Right atrium auricular region (tissue), 2 donors: ENCODE results near the gene ALAS1. TPM values are rescaled to one million over a fixed set of nuclear protein-coding genes. Genes with fewer than 3 reads are reported as not detected.

Source experiments
- DNase-seq: peaks from one replicate; pipeline ENCODE4 v3.0.0-alpha.2; 2019; ENCODE audit warnings: low spot score
- H3K27ac ChIP-seq, 2 donors: fragments of 200-600 bp; sonication (generic); 1 replicate in 1 of 2; 2 replicates in 1 of 2; pipeline ENCODE4 v1.5.1; 2016 to 2019
- H3K27me3 ChIP-seq, 2 donors: fragments of 200-600 bp; sonication (generic); one replicate each; pipeline versions ENCODE4 v1.5.1 to v1.6.0; 2017 to 2019
- H3K36me3 ChIP-seq: fragments of 200-600 bp; sonication (generic); one replicate; pipeline ENCODE4 v1.5.1; 2016
- H3K4me1 ChIP-seq, 2 donors: fragments of 200-600 bp; sonication (generic); one replicate each; pipeline versions ENCODE4 v1.5.1 to v1.6.0; 2017 to 2019
- H3K4me3 ChIP-seq, 2 donors: fragments of 200-600 bp; sonication (generic); 1 replicate in 1 of 2; 2 replicates in 1 of 2; pipeline ENCODE4 v1.5.1; 2017 to 2019; ENCODE audit warnings: mild to moderate bottlenecking in 1 of 2, moderate library complexity in 1 of 2
- H3K9me3 ChIP-seq, 2 donors: fragments of 200-600 bp; sonication (generic); one replicate each; pipeline ENCODE4 v1.5.1; 2019
- CTCF ChIP-seq, 2 donors: fragments of 200-600 bp; sonication (generic); IDR thresholded peaks; one replicate each; pipeline ENCODE4 v1.5.1; 2019; ENCODE audit warnings: antibody characterized with exemption in 2 of 2
- total RNA-seq, 2 donors: library from RNA; depleted of rRNA; stranded (reverse); fragments of >200 nt; gene quantifications; one replicate each; pipeline ENCODE4 v1.1.0, GENCODE V29; 2016

The ALAS1 gene
- total RNA-seq, 2 donors from 2014 or later: 69.7 to 103 TPM

DNA sequence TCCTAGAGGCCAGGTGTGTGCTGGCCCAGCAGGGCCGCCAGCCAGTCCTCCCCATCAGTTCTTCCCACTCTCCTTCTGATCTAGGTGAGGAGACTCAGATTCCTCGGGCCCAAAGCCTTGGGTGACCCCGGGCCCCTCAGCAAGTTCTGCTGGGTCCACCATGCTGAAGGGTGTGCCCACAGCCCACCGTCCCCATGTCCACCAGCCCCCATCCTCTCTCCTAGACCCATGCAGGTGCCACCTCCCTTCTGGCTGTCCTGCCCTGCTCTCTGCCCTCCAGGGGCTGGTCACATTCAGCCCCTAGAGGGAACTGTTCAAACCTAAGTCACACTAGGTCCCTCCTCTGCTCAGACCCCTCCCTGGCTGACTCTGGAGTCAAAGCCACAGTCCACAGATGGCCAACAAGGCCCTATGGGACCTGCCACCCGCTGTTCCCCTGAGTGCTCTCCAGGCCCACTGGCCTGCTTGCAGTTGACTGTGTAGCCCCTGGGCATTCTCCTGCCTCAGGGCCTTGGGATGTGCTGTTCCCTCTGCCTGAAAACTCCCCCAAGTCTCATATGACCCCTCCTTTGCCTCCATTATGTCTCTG, 28.4 kb downstream of the ALAS1 start:
- Histone ChIP-seq H3K27me3 (no peaks in the 10 kb centered on the region), H3K4me3 (no peak overlapping the region), H3K9me3 (no peaks in the 10 kb centered on the region), H3K4me1 (peaks cover 0 to 9% of the 10 kb centered on the region in 2 donors), H3K27ac (no peak overlapping the region), H3K36me3 (peaks cover 36% of the 10 kb centered on the region)
- DNase-seq: no peak
- TF ChIP-seq CTCF (IDR thresholded peaks at IDR 0.05): no peak

- Histone ChIP-seq H3K4me3 (no peak overlapping the region), H3K27ac (no peak overlapping the region), H3K27me3 (no peaks in the 10 kb centered on the region), H3K36me3 (peaks cover 44% of the 10 kb centered on the region), H3K9me3 (no peaks in the 10 kb centered on the region), H3K4me1 (peaks cover 0 to 8% of the 10 kb centered on the region in 2 donors)
- TF ChIP-seq CTCF (IDR thresholded peaks at IDR 0.05): no peak
- no peak for DNase-seq
Measured at GRCh38 chr3:52227117-52227516, 29.2 kb downstream of the ALAS1 start.

DNA sequence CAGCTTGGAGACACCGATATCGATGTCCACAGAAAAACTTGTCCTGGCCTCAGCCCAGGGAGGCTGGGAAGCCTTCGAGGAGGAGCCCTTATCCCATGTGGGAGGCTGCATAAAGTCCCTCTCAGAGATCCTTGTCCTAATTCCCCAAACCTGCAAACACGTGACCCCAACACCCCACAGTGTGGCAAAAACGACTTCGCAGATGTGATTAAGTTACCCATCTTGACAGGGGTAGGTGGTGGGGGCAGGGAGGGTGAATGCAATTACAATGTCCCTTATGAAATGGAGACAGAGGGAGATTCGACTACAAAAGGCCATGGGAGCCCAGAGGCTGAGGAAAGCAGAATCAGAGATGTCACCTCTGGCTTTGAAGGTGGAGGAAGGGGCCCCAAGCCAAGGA, 29.8 kb downstream of the ALAS1 start:
- peaks cover 48% of the 10 kb centered on the region for H3K36me3 ChIP-seq
- no peak for DNase-seq
- H3K4me3 ChIP-seq: no peak overlapping the region
- H3K27me3 ChIP-seq: no peaks in the 10 kb centered on the region
- peaks cover 0 to 12% of the 10 kb centered on the region in 2 donors for H3K4me1 ChIP-seq
- H3K27ac ChIP-seq: no peak overlapping the region
- no peak for TF ChIP-seq CTCF (IDR thresholded peaks at IDR 0.05)
- no peaks in the 10 kb centered on the region for H3K9me3 ChIP-seq

GRCh38 chr3:52228266-52228665, 30.3 kb downstream of the ALAS1 start:
- H3K27ac ChIP-seq: no peak overlapping the region
- H3K4me3 ChIP-seq: no peak overlapping the region
- H3K9me3 ChIP-seq: no peaks in the 10 kb centered on the region
- no peaks in the 10 kb centered on the region for H3K27me3 ChIP-seq
- no peak for TF ChIP-seq CTCF (IDR thresholded peaks at IDR 0.05)
- DNase-seq: no peak
- peaks cover 0 to 17% of the 10 kb centered on the region in 2 donors for H3K4me1 ChIP-seq
- H3K36me3 ChIP-seq: peaks cover 48% of the 10 kb centered on the region

DNA sequence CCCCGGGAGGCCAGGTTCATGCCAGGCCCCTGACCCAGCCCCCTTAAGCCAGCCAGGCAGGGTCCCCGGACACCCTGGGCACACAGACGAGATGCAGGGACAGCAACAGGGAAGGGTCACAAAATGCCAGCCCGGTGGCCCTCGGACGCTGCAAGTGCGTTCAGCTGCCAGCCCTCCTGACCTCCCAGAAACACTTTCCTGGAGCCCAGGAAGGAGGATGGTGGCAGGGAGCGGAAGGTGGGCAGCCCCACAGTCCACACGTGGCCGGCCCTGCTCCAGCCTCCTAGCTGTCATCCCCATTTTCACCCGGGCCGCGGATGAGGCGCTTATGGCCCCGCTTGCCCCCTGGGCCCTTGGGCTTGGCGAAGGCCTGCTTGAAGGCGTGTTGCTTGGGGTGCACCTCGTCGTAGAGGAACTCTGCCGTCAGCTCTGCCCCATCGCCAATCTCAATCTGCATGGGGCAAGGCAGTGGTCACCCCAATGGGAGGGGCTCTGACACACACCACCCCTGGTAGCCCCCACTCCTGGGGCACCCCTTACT, 30.9 kb downstream of the ALAS1 start:
- DNase-seq: no peak
- TF ChIP-seq CTCF (IDR thresholded peaks at IDR 0.05): no peak
- Histone ChIP-seq H3K27ac (no peak overlapping the region), H3K36me3 (peaks cover 48% of the 10 kb centered on the region), H3K4me3 (no peak overlapping the region), H3K4me1 (peaks cover 0 to 20% of the 10 kb centered on the region in 2 donors), H3K27me3 (no peaks in the 10 kb centered on the region), H3K9me3 (no peaks in the 10 kb centered on the region)

DNA sequence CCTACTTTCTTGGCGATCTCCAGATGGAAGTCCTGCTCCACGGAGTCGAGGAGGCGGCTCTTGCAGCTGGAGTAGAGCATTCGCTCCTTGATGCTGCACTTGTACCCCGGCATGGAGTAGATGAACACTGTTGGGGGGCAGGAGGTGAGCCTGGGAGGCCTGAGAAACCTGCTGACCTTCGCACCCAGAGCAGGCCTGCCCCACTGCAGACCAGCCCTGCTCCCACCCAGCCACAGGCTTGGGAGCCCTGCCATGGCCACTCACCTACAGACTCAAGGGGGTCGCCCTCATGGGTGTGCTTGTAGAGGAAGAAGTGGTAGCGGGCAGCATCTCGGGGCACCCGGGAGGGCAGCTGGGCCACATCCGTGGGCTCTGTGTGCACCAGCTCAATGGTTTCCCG, 31.7 kb downstream of the ALAS1 start:
- Histone ChIP-seq H3K4me1 (peaks cover 0 to 28% of the 10 kb centered on the region in 2 donors), H3K27me3 (no peaks in the 10 kb centered on the region), H3K36me3 (peaks cover 48% of the 10 kb centered on the region), H3K9me3 (no peaks in the 10 kb centered on the region), H3K27ac (no peak overlapping the region), H3K4me3 (no peak overlapping the region)
- no peak for DNase-seq
- TF ChIP-seq CTCF (IDR thresholded peaks at IDR 0.05): no peak
